Transverse colon (tissue), 4 donors: ENCODE results near the gene CDC45. TPM values are rescaled to one million over a fixed set of nuclear protein-coding genes. Genes with fewer than 3 reads are reported as not detected.

Experiments used
- DNase-seq: peaks from one replicate; pipeline ENCODE4 v3.0.0-alpha.2; 2019
- H3K27ac ChIP-seq, 4 donors: fragments of 200-600 bp; sonication (generic); 2 replicates each; pipeline ENCODE4 v1.5.1; 2016 to 2018; ENCODE audit warnings: inconsistent platforms in 4 of 4
- H3K27me3 ChIP-seq: fragments of 200-600 bp; sonication (generic); 2 replicates; pipeline ENCODE4 v1.5.1; 2017; ENCODE audit warnings: inconsistent platforms
- H3K36me3 ChIP-seq, 4 donors: fragments of 200-600 bp; sonication (generic); 2 replicates each; pipeline ENCODE4 v1.5.1; 2017 to 2019; ENCODE audit warnings: inconsistent platforms in 4 of 4
- H3K4me1 ChIP-seq, 4 donors: fragments of 200-600 bp; sonication (generic); 2 replicates each; pipeline ENCODE4 v1.5.1; 2017 to 2020; ENCODE audit warnings: inconsistent platforms in 4 of 4
- H3K4me3 ChIP-seq, 4 donors: fragments of 200-600 bp; sonication (generic); 1 replicate in 1 of 4; 2 replicates in 3 of 4; pipeline versions ENCODE4 v1.5.1 to v1.6.1; 2017 to 2019; ENCODE audit warnings: inconsistent platforms in 4 of 4
- H3K9me3 ChIP-seq, 2 donors: fragments of 200-600 bp; sonication (generic); 2 replicates each; pipeline ENCODE4 v1.5.1; 2017 to 2019; ENCODE audit warnings: inconsistent platforms in 2 of 2
- CTCF ChIP-seq, 5 experiments: fragments of 200-600 bp in 3 of 5; fragments of 450-650 bp in 2 of 5; sonication (generic) in 3 of 5; IDR thresholded peaks; 1 replicate in 2 of 5; 2 replicates in 3 of 5; pipeline ENCODE4 v1.5.1; 2016 to 2017; ENCODE audit warnings: antibody characterized with exemption in 5 of 5, inconsistent platforms in 3 of 5, mild to moderate bottlenecking in 2 of 5, moderate library complexity in 1 of 5
- EP300 ChIP-seq: sonication (generic); formaldehyde crosslinking; IDR thresholded peaks from one replicate; pipeline ENCODE4 v1.6.1; 2017; ENCODE audit warnings: antibody characterized with exemption, low read depth
- POLR2A ChIP-seq: fragments of 450-650 bp; IDR thresholded peaks from one replicate; pipeline ENCODE4 v1.6.1; 2016; ENCODE audit warnings: antibody characterized with exemption, mild to moderate bottlenecking, moderate library complexity
- POLR2AphosphoS5 ChIP-seq, 3 donors: sonication (generic); formaldehyde crosslinking; IDR thresholded peaks; one replicate each; pipeline ENCODE4 v1.6.1; 2016; ENCODE audit warnings: antibody characterized with exemption in 3 of 3
- WGBS, 2 donors: methylation state at CpG; one replicate each; pipeline ENCODE4 v1.1.5; 2018; ENCODE audit warnings: low coverage in 1 of 2; 5-methylcytosine and 5-hydroxymethylcytosine counted together
- in situ Hi-C, 4 donors: fragments of 200-750 bp; cut with MboI; loops; one replicate each; pipeline versions ENCODE4 v1.15.0 to v1.15.1; 2017; ENCODE audit warnings: low sequenced_read_pairs in 3 of 4, low pct_ligation_motif_present in 1 of 4, low pct_unique_long_range_greater_than_20kb in 1 of 4
- intact Hi-C: fragments of 100-400 bp; cut with DNase I; formaldehyde crosslinking; loops from one replicate; pipeline ENCODE4 v1.15.1; 2023; ENCODE audit warnings: low total_unique reads
- total RNA-seq, 4 donors: library from RNA; depleted of rRNA; stranded (reverse); fragments of >200 nt; gene quantifications; one replicate each; pipeline ENCODE4 v1.1.0, GENCODE V29; 2016

CDC45 gene
- total RNA-seq, 4 donors from 2014 or later: 1.1 to 2.0 (median 1.2) TPM; not detected in 1

- Histone ChIP-seq H3K4me3 (no peak overlapping the region), H3K27me3 (no peaks in the 10 kb centered on the region), H3K27ac (no peak overlapping the region), H3K9me3 (no peaks in the 10 kb centered on the region), H3K36me3 (no peaks in the 10 kb centered on the region), H3K4me1 (no peaks in the 10 kb centered on the region)
- in situ Hi-C loops: no loop called here
- WGBS, 2 donors: 94% methylated on average over 9 of the region's 9 CpGs; no CpG with 5 or more reads in 1 of the 2 donors
- DNase-seq: no peak
- TF ChIP-seq POLR2A (no peak), POLR2AphosphoS5 (IDR thresholded peaks at IDR 0.05) (no peak)
- intact Hi-C loops: no loop called here
These were observed 24.1 kb downstream of the CDC45 start for GRCh38 chr22:19503869-19504268.

GRCh38 chr22:19504900-19505734 is 25.4 kb downstream of the CDC45 start:
- no peaks in the 10 kb centered on the region for H3K36me3 ChIP-seq
- no peak overlapping the region for H3K4me3 ChIP-seq
- intact Hi-C loops (no loop called here), in situ Hi-C loops (no loop called here)
- H3K4me1 ChIP-seq: no peaks in the 10 kb centered on the region
- no peaks in the 10 kb centered on the region for H3K9me3 ChIP-seq
- 89 to 95% methylated on average over 4 to 18 of the region's 18 CpGs for WGBS, 2 donors
- no peak overlapping the region for H3K27ac ChIP-seq
- no peak for TF ChIP-seq POLR2A
- no peak for TF ChIP-seq CTCF (IDR thresholded peaks at IDR 0.05)
- TF ChIP-seq POLR2AphosphoS5 (IDR thresholded peaks at IDR 0.05): no peak
- no peak for TF ChIP-seq EP300
- no peak for DNase-seq
- no peaks in the 10 kb centered on the region for H3K27me3 ChIP-seq

GRCh38 chr22:19505735-19506126 is 26.0 kb downstream of the CDC45 start:
- TF ChIP-seq CTCF (IDR thresholded peaks at IDR 0.05) (no peak), EP300 (no peak), POLR2AphosphoS5 (IDR thresholded peaks at IDR 0.05) (no peak), POLR2A (no peak)

GRCh38 chr22:19506212-19506611 is 26.5 kb downstream of the CDC45 start:
- in situ Hi-C loops: no loop called here
- no peak for TF ChIP-seq EP300
- TF ChIP-seq POLR2A: no peak
- no peak for TF ChIP-seq CTCF (IDR thresholded peaks at IDR 0.05)
- no peak for TF ChIP-seq POLR2AphosphoS5 (IDR thresholded peaks at IDR 0.05)
- no peaks in the 10 kb centered on the region for H3K9me3 ChIP-seq
- DNase-seq: no peak
- 88% methylated on average over 10 of the region's 10 CpGs; no CpG with 5 or more reads in 1 of the 2 donors for WGBS, 2 donors
- intact Hi-C loops: no loop called here
- no peak overlapping the region for H3K4me3 ChIP-seq
- no peak overlapping the region for H3K27ac ChIP-seq
- H3K36me3 ChIP-seq: no peaks in the 10 kb centered on the region
- no peaks in the 10 kb centered on the region for H3K4me1 ChIP-seq
- H3K27me3 ChIP-seq: no peaks in the 10 kb centered on the region

More at GRCh38 chr22:19505735-19506126, 26.0 kb downstream of the CDC45 start:
- no peaks in the 10 kb centered on the region for H3K27me3 ChIP-seq
- no peaks in the 10 kb centered on the region for H3K36me3 ChIP-seq
- DNase-seq: no peak
- no peak overlapping the region for H3K27ac ChIP-seq
- intact Hi-C loops: no loop called here
- H3K4me3 ChIP-seq: no peak overlapping the region
- in situ Hi-C loops: no loop called here
- H3K4me1 ChIP-seq: no peaks in the 10 kb centered on the region
- 94% methylated on average over 5 of the region's 5 CpGs; no CpG with 5 or more reads in 1 of the 2 donors for WGBS, 2 donors
- no peaks in the 10 kb centered on the region for H3K9me3 ChIP-seq
